Fibroblast of the aortic adventitia (primary cell): ENCODE data around the gene APBA2. TPM values are rescaled to one million over a fixed set of nuclear protein-coding genes. Genes with fewer than 3 reads are reported as not detected.

Source experiments
- DNase-seq: peaks from one replicate; pipeline ENCODE4 v3.0.0-alpha.2; 2010; ENCODE audit warnings: low read depth
- H3K4me3 ChIP-seq: 2 replicates; pipeline ENCODE4 v1.5.1; 2011; ENCODE audit warnings: low read depth, mild to moderate bottlenecking, control low read depth, low read length, moderate library complexity
- total RNA-seq: library from RNA; depleted of rRNA; stranded (reverse); fragments of >200 nt; gene quantifications from 2 replicates; pipeline ENCODE4 v1.2.3, GENCODE V29; 2012; ENCODE audit warnings: low replicate concordance
- TF ChIP-seq, protein P1 (sequence below): IDR thresholded peaks from 2 replicates; pipeline ENCODE4 v1.5.1; 2011; ENCODE audit warnings: mild to moderate bottlenecking, low read length, control low read depth, inconsistent platforms; ENCODE audit not compliant: insufficient read depth

APBA2 gene
- total RNA-seq, 1 donor: 1.8 TPM

DNA sequence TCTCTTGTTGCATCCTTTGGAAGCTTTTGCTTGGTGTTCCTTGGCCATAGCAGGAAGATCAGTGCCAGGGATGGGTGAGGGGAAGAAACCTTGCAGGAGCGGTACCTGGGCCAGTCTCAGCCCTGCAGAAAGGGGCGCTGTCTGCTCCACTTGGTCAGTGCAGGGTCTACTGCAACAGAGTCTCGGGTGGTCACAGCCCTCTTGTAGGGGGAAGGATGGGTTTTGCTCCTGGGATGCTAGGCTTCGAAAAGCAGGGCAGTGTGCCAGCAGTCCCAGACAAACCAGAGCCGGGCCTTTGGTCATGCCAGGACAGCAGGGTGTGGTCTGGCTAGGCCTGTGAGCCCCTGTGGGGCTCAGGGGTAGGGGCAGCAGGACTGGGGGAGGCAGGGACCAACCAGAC is 186.7 kb downstream of the APBA2 start:
- no peak overlapping the region for H3K4me3 ChIP-seq
- TF ChIP-seq, protein P1, sequence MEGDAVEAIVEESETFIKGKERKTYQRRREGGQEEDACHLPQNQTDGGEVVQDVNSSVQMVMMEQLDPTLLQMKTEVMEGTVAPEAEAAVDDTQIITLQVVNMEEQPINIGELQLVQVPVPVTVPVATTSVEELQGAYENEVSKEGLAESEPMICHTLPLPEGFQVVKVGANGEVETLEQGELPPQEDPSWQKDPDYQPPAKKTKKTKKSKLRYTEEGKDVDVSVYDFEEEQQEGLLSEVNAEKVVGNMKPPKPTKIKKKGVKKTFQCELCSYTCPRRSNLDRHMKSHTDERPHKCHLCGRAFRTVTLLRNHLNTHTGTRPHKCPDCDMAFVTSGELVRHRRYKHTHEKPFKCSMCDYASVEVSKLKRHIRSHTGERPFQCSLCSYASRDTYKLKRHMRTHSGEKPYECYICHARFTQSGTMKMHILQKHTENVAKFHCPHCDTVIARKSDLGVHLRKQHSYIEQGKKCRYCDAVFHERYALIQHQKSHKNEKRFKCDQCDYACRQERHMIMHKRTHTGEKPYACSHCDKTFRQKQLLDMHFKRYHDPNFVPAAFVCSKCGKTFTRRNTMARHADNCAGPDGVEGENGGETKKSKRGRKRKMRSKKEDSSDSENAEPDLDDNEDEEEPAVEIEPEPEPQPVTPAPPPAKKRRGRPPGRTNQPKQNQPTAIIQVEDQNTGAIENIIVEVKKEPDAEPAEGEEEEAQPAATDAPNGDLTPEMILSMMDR: no peak
- no peak for DNase-seq

DNA sequence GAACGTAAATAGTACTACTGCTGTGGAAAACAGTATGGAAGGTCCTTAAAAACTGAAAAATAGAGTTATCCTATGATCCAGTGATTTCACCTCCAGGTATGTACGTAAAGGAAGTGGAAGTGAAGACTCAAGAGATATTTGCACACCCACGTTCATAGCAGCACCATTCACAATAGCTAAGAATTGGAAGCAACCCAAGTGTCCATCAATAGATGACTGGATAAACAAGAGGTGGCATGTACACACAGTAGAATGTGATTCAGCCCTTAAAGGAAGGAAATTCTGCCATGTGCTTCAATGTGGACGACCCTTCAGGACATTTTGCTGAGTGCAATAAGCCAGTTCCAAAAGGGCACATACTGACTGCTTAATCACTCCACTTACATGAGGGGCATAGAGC is 188.3 kb downstream of the APBA2 start:
- DNase-seq: no peak
- no peak overlapping the region for H3K4me3 ChIP-seq
- TF ChIP-seq, protein P1: no peak

DNA sequence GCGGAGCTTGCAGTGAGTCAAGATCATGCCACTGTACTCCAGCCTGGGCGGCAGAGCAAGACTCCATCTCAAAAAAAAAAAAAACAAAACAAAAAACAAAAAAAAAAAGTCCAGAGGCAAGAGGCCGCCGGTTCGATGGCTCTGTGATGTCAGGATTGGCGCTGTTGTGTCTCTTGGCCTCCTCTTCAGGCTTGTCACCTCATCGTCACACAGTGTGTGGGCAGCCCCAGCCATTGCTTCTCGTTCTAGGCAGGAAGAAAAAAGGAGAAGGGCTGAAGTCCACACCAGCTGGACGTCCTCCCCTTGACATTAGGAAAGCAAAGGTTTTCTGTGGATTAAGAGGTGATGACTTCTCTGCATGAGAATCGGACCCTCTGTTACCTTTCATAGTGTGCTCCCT is 192.8 kb downstream of the APBA2 start:
- no peak overlapping the region for H3K4me3 ChIP-seq
- no peak for DNase-seq
- TF ChIP-seq, protein P1: no peak

DNA sequence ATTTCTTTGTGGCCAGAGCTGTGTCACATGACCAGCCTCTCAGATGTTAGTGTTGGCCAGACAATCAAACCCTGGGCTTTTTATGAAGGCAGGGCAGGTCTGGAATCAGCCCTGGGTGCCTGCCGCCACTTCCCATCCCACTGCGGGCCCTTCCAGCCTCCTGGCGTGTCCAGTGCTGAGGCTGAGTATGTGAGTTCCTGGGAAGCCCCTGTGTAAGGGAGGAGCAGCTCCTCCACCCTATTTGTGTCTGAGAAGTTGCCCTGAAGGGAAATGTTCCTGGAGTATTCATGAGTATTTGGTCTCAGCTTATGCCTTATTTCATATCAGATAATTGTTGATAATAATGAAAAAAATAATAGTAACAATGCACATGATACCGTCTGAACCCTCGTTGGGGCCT is 193.7 kb downstream of the APBA2 start:
- no peak for DNase-seq
- TF ChIP-seq, protein P1: no peak
- no peak overlapping the region for H3K4me3 ChIP-seq

DNA sequence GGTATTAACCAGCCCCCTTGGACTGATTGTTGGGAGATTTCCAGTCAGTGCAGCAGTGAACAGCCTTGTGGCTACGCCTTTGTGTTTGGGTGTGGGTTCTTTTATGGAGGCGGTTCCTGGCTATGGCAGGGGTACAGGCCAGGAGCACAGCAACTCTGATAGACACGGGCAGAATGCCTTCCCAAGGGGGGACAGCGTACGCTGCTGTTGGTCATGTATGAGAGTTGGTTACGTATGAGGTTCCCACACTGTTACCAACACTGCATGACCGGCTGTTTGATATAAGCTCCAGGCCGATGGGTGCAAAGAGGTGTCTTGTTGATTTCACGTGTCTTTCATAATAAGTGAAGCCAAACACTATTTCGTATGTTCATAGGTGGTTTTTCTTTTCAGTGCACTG is 196.0 kb downstream of the APBA2 start:
- TF ChIP-seq, protein P1: no peak
- H3K4me3 ChIP-seq: no peak overlapping the region
- no peak for DNase-seq

DNA sequence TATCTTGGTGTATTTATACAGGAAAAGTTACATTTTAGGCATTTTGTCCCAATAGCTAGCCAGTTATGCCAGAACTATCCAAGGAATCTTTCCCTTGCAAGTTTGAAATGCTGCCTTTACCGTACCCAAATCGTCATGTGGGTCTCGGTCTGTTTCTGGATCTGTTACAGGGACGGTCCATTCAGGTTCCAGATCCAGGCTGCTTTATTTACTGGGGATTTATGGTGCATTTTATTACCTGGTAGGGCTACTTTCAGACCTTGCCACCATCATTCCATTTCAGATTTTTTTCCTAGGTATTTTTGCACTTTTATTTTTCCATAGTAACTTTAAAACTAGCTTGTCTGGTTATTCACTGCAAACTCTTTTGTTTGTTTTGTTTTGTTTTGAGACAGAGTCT is 197.4 kb downstream of the APBA2 start:
- no peak for DNase-seq
- TF ChIP-seq, protein P1: no peak
- no peak overlapping the region for H3K4me3 ChIP-seq

DNA sequence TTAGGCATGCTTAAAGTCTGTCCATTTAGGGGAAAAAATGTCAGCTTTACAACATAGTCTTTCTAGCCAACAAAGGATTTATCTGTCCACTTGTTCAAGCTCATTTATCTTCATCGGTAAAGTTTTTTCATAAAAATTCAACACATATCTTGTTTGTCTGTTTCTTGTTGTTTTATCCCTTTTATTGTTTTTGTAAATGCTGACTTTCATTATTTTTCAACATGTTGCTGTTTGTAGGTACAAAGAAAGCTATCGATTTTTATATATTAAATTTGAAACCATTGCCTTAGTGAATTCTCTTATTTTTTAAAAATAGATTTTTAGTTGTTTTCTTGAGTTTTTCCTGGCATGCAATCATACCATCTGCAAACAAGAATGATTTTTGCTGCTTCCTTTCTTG is 198.1 kb downstream of the APBA2 start:
- H3K4me3 ChIP-seq: no peak overlapping the region
- DNase-seq: no peak
- TF ChIP-seq, protein P1: no peak
